Gastroesophageal sphincter (tissue), 3 donors: ENCODE measurements around the gene ZNF559.

Experiments
- CTCF ChIP-seq, 4 experiments: fragments of 200-600 bp in 2 of 4; fragments of 450-650 bp in 2 of 4; sonication (generic) in 1 of 4; IDR thresholded peaks; one replicate each; pipeline ENCODE4 v1.5.1; 2017 to 2019; ENCODE audit warnings: antibody characterized with exemption in 4 of 4, mild to moderate bottlenecking in 2 of 4, moderate library complexity in 2 of 4
- EP300 ChIP-seq: sonication (generic); formaldehyde crosslinking; IDR thresholded peaks from one replicate; pipeline ENCODE4 v1.6.1; 2017; ENCODE audit warnings: antibody characterized with exemption, mild to moderate bottlenecking
- POLR2A ChIP-seq, 2 donors: fragments of 450-650 bp; IDR thresholded peaks; one replicate each; pipeline ENCODE4 v1.6.1; 2017; ENCODE audit warnings: antibody characterized with exemption in 2 of 2, mild to moderate bottlenecking in 2 of 2, moderate library complexity in 1 of 2
- POLR2AphosphoS5 ChIP-seq: sonication (generic); formaldehyde crosslinking; IDR thresholded peaks from one replicate; pipeline ENCODE4 v1.6.1; 2017; ENCODE audit warnings: antibody characterized with exemption

- TF ChIP-seq CTCF (IDR thresholded peaks at IDR 0.05) (no peak), EP300 (no peak), POLR2A (IDR thresholded peaks at IDR 0.05) (no peak), POLR2AphosphoS5 (no peak)
Observed at GRCh38 chr19:9342610-9343304, 18.8 kb downstream of the ZNF559 start.
